WTC11 (cell line): ENCODE measurements around the gene PSMC3. TPM values are rescaled to one million over a fixed set of nuclear protein-coding genes. Genes with fewer than 3 reads are reported as not detected.
A peak's percentile ranks its signal among the peaks of the same experiment; 100 is the strongest.
"Not testable (repeated sequence)": the region's sequence is repeated elsewhere in the genome, so short reads cannot be mapped to it uniquely, and the experiment has no call there.

Experiments
- ATAC-seq: fragments of 200-7000 bp; cut with Tn5 transposase; 2 replicates; pipeline ENCODE4 v1.10.0; 2021; ENCODE audit warnings: mild to moderate bottlenecking, moderate library complexity
- CTCF ChIA-PET: fragments of 300-600 bp; sonication (Branson Sonifier 250); formaldehyde crosslinking; loops from one replicate; lab custom pipeline; 2021; ENCODE audit warnings: antibody characterized with exemption; lab: Charles Lee
- POLR2A ChIA-PET: fragments of 350-600 bp; sonication (Branson Sonifier 250); formaldehyde crosslinking; loops from one replicate; lab custom pipeline; 2021; ENCODE audit warnings: antibody characterized with exemption; lab: Charles Lee
- DNase-seq: peaks from one replicate; pipeline ENCODE4 v3.0.0; 2021; ENCODE audit warnings: low spot score
- H3K27ac Mint-ChIP-seq: 2 replicates; pipeline ENCODE4 v1.8.0; 2021; ENCODE audit warnings: mixed read lengths
- H3K27me3 Mint-ChIP-seq: 2 replicates; pipeline ENCODE4 v1.8.0; 2021; ENCODE audit warnings: low read depth, mild to moderate bottlenecking, moderate library complexity, mixed read lengths
- H3K36me3 Mint-ChIP-seq: 2 replicates; pipeline ENCODE4 v1.8.0; 2021; ENCODE audit warnings: mixed read lengths
- H3K4me1 Mint-ChIP-seq: 2 replicates; pipeline ENCODE4 v1.8.0; 2022; ENCODE audit warnings: mixed read lengths
- H3K4me3 Mint-ChIP-seq: 2 replicates; pipeline ENCODE4 v1.8.0; 2021; ENCODE audit warnings: mild to moderate bottlenecking, moderate library complexity, mixed read lengths
- H3K9me3 Mint-ChIP-seq: 2 replicates; pipeline ENCODE4 v1.8.0; 2021; ENCODE audit warnings: mixed read lengths
- AFF4 ChIP-seq: sonication (generic); formaldehyde crosslinking; IDR thresholded peaks from 2 replicates; pipeline ENCODE4 v1.8.1; 2023; ENCODE audit warnings: mild to moderate bottlenecking, missing genetic modification reagents, borderline replicate concordance
- AR ChIP-seq: fragments of 250-450 bp; sonication (Bioruptor Pico); IDR thresholded peaks from 2 replicates; pipeline ENCODE4 v1.9.0; 2021; ENCODE audit warnings: mild to moderate bottlenecking
- CTCF ChIP-seq: fragments of 200-600 bp; IDR thresholded peaks from 2 replicates; pipeline ENCODE4 v1.8.0; 2022; ENCODE audit warnings: antibody characterized with exemption
- E2F1 ChIP-seq: sonication (generic); formaldehyde crosslinking; IDR thresholded peaks from 2 replicates; pipeline ENCODE4 v1.8.0; 2022; ENCODE audit warnings: mild to moderate bottlenecking, missing genetic modification reagents
- E2F4 ChIP-seq: sonication (generic); formaldehyde crosslinking; IDR thresholded peaks from 2 replicates; pipeline ENCODE4 v1.8.1; 2022; ENCODE audit warnings: low read depth, mild to moderate bottlenecking, moderate library complexity, missing genetic modification reagents, borderline replicate concordance
- E2F5 ChIP-seq: sonication (generic); formaldehyde crosslinking; IDR thresholded peaks from 2 replicates; pipeline ENCODE4 v1.8.1; 2022; ENCODE audit warnings: mild to moderate bottlenecking, moderate library complexity, missing genetic modification reagents
- HMGA2 ChIP-seq: fragments of 250-450 bp; sonication (Bioruptor Pico); IDR thresholded peaks from 2 replicates; pipeline ENCODE4 v1.4.0; 2021; ENCODE audit warnings: mild to moderate bottlenecking, moderate library complexity
- HMGXB4 ChIP-seq: sonication (generic); formaldehyde crosslinking; IDR thresholded peaks from 2 replicates; pipeline ENCODE4 v1.8.1; 2023; ENCODE audit warnings: mild to moderate bottlenecking, moderate library complexity, missing genetic modification reagents
- JUN ChIP-seq: sonication (generic); formaldehyde crosslinking; IDR thresholded peaks from 2 replicates; pipeline ENCODE4 v1.8.0; 2023; ENCODE audit warnings: mild to moderate bottlenecking, missing genetic modification reagents
- NR2C2 ChIP-seq: sonication (generic); formaldehyde crosslinking; IDR thresholded peaks from 2 replicates; pipeline ENCODE4 v1.8.0; 2022; ENCODE audit warnings: mild to moderate bottlenecking, missing genetic modification reagents
- RELA ChIP-seq: sonication (generic); formaldehyde crosslinking; IDR thresholded peaks from 2 replicates; pipeline ENCODE4 v1.8.1; 2022; ENCODE audit warnings: missing genetic modification reagents, mild to moderate bottlenecking, borderline replicate concordance
- ZBTB43 ChIP-seq: sonication (generic); formaldehyde crosslinking; IDR thresholded peaks from 2 replicates; pipeline ENCODE4 v1.8.1; 2023; ENCODE audit warnings: mild to moderate bottlenecking, missing genetic modification reagents
- ZNF219 ChIP-seq: sonication (generic); formaldehyde crosslinking; IDR thresholded peaks from 2 replicates; pipeline ENCODE4 v1.8.0; 2023; ENCODE audit warnings: missing genetic modification reagents, mild to moderate bottlenecking, borderline replicate concordance
- ZNF263 ChIP-seq: sonication (generic); formaldehyde crosslinking; IDR thresholded peaks from 2 replicates; pipeline ENCODE4 v1.8.1; 2022; ENCODE audit warnings: low read depth, mild to moderate bottlenecking, moderate library complexity, missing genetic modification reagents
- ZSCAN18 ChIP-seq: fragments of 250-450 bp; sonication (Bioruptor Pico); IDR thresholded peaks from 2 replicates; pipeline ENCODE4 v2.1.2; 2022; ENCODE audit warnings: mild to moderate bottlenecking, moderate library complexity
- total RNA-seq: library from RNA; stranded (reverse); gene quantifications from 3 replicates; pipeline ENCODE4 v1.2.3, GENCODE V29; 2021

Gene PSMC3
- total RNA-seq, 1 experiment from 2014 or later = 162 TPM

- POLR2A ChIA-PET = interaction anchor here (0.6 to 0.7 kb wide), 5 partner anchors 25 to 363 kb away, joined by 3 to 5 read pairs (median 3); no protein-coding TSS in a partner anchor
- not testable (repeated sequence) for H3K9me3 Mint-ChIP-seq, H3K36me3 Mint-ChIP-seq, H3K4me1 Mint-ChIP-seq, H3K4me3 Mint-ChIP-seq, H3K27me3 Mint-ChIP-seq
- CTCF ChIA-PET = interaction anchor here (0.6 to 3.5 kb wide), 43 partner anchors 9 to 425 kb away, joined by 3 to 30 read pairs (median 4); partner anchors contain the start of genes CELF1, DDB2 and PTPMT1
- ATAC-seq (peak; percentile 88), DNase-seq (peak; percentile 70)
- peak overlapping the region; percentile 54; the same call in 1 of the 2 replicates for H3K27ac Mint-ChIP-seq
Observed at GRCh38 chr11:47454258-47454671, 28.0 kb upstream of the PSMC3 start.

GRCh38 chr11:47453365-47453764 lies 27.1 kb upstream of the PSMC3 start:
- CTCF ChIA-PET = interaction anchor here (0.7 to 3.5 kb wide), 7 partner anchors 10 to 423 kb away, joined by 3 to 30 read pairs (median 4); no protein-coding TSS in a partner anchor
- no peak for DNase-seq
- H3K4me1 Mint-ChIP-seq = no peaks in the 10 kb centered on the region
- TF ChIP-seq E2F1 (CRISPR knock-in tag) = no peak
- no peak for TF ChIP-seq NR2C2
- TF ChIP-seq CTCF = no peak
- TF ChIP-seq ZSCAN18 (CRISPR knock-in tag) = no peak
- no peak for TF ChIP-seq AFF4
- TF ChIP-seq E2F5 (CRISPR knock-in tag) = no peak
- no peak for TF ChIP-seq ZNF263 (CRISPR knock-in tag)
- no peak for TF ChIP-seq AR (CRISPR knock-in tag)
- no peak for TF ChIP-seq HMGXB4 (CRISPR knock-in tag)
- TF ChIP-seq ZNF219 (CRISPR knock-in tag) = no peak
- TF ChIP-seq JUN = no peak
- no peak for TF ChIP-seq HMGA2
- no peak for TF ChIP-seq E2F4
- no peak for TF ChIP-seq ZBTB43 (CRISPR knock-in tag)
- TF ChIP-seq RELA (CRISPR knock-in tag) = no peak
- TF ChIP-seq, all 79 proteins: peak for 0
- H3K27me3 Mint-ChIP-seq = no peaks in the 10 kb centered on the region
- POLR2A ChIA-PET = interaction anchor here (0.8 kb wide), 1 partner anchor 36 kb away, joined by 3 read pairs; no protein-coding TSS in a partner anchor
- H3K36me3 Mint-ChIP-seq = no peaks in the 10 kb centered on the region
- H3K4me3 Mint-ChIP-seq = no peak overlapping the region
- H3K27ac Mint-ChIP-seq = no peak overlapping the region
- no peak for ATAC-seq
- H3K9me3 Mint-ChIP-seq = no peaks in the 10 kb centered on the region
